LNCaP clone FGC (cell line): ENCODE measurements around the gene DCANP1.

Experiments
- DNase-seq: peaks from one replicate; pipeline ENCODE4 v3.0.0-alpha.2; 2011; ENCODE audit warnings: low read depth
- H3K4me3 ChIP-seq: 2 replicates; pipeline ENCODE4 v1.5.1; 2011; ENCODE audit warnings: mild to moderate bottlenecking, low read depth, low read length, control low read depth
- CTCF ChIP-seq: IDR thresholded peaks from 2 replicates; pipeline ENCODE4 v1.5.1; 2012; ENCODE audit warnings: mild to moderate bottlenecking; ENCODE audit not compliant: control insufficient read depth, insufficient read depth; ENCODE audit errors: extremely low read depth

Gene DCANP1

GRCh38 chr5:135423146-135423845 is 23.9 kb downstream of the DCANP1 start:
- DNase-seq = no peak
- no peak overlapping the region for H3K4me3 ChIP-seq
- no peak for TF ChIP-seq CTCF

GRCh38 chr5:135422419-135422818 is 24.7 kb downstream of the DCANP1 start:
- no peak overlapping the region for H3K4me3 ChIP-seq
- DNase-seq = no peak
- no peak for TF ChIP-seq CTCF

GRCh38 chr5:135417083-135417482 is 30.1 kb downstream of the DCANP1 start:
- H3K4me3 ChIP-seq = no peak overlapping the region
- no peak for DNase-seq
- no peak for TF ChIP-seq CTCF

- no peak for TF ChIP-seq CTCF
- DNase-seq = no peak
- no peak overlapping the region for H3K4me3 ChIP-seq
Observed at GRCh38 chr5:135405082-135405481, 42.1 kb downstream of the DCANP1 start.

- H3K4me3 ChIP-seq = no peak overlapping the region
- no peak for TF ChIP-seq CTCF
- no peak for DNase-seq
Observed at GRCh38 chr5:135402031-135402430, 45.1 kb downstream of the DCANP1 start.

GRCh38 chr5:135400866-135401265 is 46.3 kb downstream of the DCANP1 start:
- no peak for DNase-seq
- no peak for TF ChIP-seq CTCF
- no peak overlapping the region for H3K4me3 ChIP-seq
